HCT116 (cell line): ENCODE data around the gene RAP1A. TPM values are rescaled to one million over a fixed set of nuclear protein-coding genes. Genes with fewer than 3 reads are reported as not detected.

Experiments used
- ATAC-seq: fragments of 200-7000 bp; cut with Tn5 transposase; 2 replicates; pipeline ENCODE4 v1.9.1; 2020; ENCODE audit warnings: mild to moderate bottlenecking, moderate library complexity
- BruUV-seq: library from RNA; stranded (reverse); fragments of 400-500 nt; replicated peaks from 2 replicates; lab custom pipeline; 2021; lab: Mats Ljungman, UMichigan
- CTCF ChIA-PET: fragments of 300-600 bp; sonication (Branson Sonifier 250); formaldehyde crosslinking; loops from one replicate; lab custom pipeline; 2021; ENCODE audit warnings: antibody characterized with exemption; lab: Charles Lee
- POLR2A ChIA-PET: fragments of 300-600, 350-600 bp; sonication (Branson Sonifier 250); formaldehyde crosslinking; loops from one replicate; lab custom pipeline; 2021; ENCODE audit warnings: antibody characterized with exemption; lab: Charles Lee
- RAD21 ChIA-PET, 2 experiments: fragments of 300-600 bp; sonication (Branson Sonifier 250); formaldehyde crosslinking; loops; one replicate each; lab custom pipeline; 2023; ENCODE audit warnings: low total read pairs in 2 of 2; ENCODE audit not compliant: uncharacterized antibody in 2 of 2, unreplicated experiment in 2 of 2, low non-redundant PET in 1 of 2; lab: Charles Lee
- DNase-seq: peaks from one replicate; pipeline ENCODE4 v3.0.0-alpha.2; 2010; ENCODE audit warnings: low read depth, low spot score
- H2AFZ ChIP-seq: fragments of 200-600 bp; shearing (Covaris generic), sonication (generic); 2 replicates; pipeline ENCODE4 v1.6.1; 2017; ENCODE audit warnings: low read depth, mixed run types, mixed read lengths, antibody characterized with exemption, low read length; ENCODE audit not compliant: poor library complexity, severe bottlenecking
- H3K27ac ChIP-seq: 2 replicates; pipeline ENCODE4 v1.5.1; 2012; ENCODE audit warnings: low read depth, low read length
- H3K27me3 ChIP-seq: fragments of 200-600 bp; sonication (generic); 2 replicates; pipeline ENCODE4 v1.6.1; 2016; ENCODE audit warnings: mixed run types, low read length, mixed read lengths; ENCODE audit not compliant: insufficient read depth
- H3K36me3 ChIP-seq, 2 experiments: fragments of 200-500 bp in 1 of 2; fragments of 200-600 bp in 1 of 2; sonication (Bioruptor generic) in 1 of 2; sonication (generic) in 1 of 2; 2 replicates each; pipeline versions ENCODE4 v1.5.1 to v1.6.1; 2014 to 2016; ENCODE audit warnings: low read length in 2 of 2, inconsistent platforms in 1 of 2, mixed read lengths in 1 of 2, mixed run types in 1 of 2; ENCODE audit not compliant: insufficient read depth in 2 of 2, control insufficient read depth in 1 of 2
- H3K4me1 ChIP-seq, 2 experiments: fragments of 200-600 bp in 1 of 2; sonication (generic) in 1 of 2; 2 replicates each; pipeline versions ENCODE4 v1.5.1 to v1.6.1; 2012 to 2017; ENCODE audit warnings: low read length in 2 of 2, inconsistent platforms in 1 of 2, mild to moderate bottlenecking in 1 of 2, mixed read lengths in 1 of 2, mixed run types in 1 of 2, moderate library complexity in 1 of 2; ENCODE audit not compliant: insufficient read depth in 2 of 2, control insufficient read depth in 1 of 2
- H3K4me2 ChIP-seq: fragments of 200-600 bp; sonication (generic); 2 replicates; pipeline ENCODE4 v1.6.1; 2017; ENCODE audit warnings: mixed run types, low read length, mixed read lengths
- H3K4me3 ChIP-seq, 2 experiments: fragments of 200-600 bp in 1 of 2; sonication (generic) in 1 of 2; replicated peaks in 1 of 2; 2 replicates each; pipeline ENCODE4 v1.5.1; 2011 to 2016; ENCODE audit warnings: low read length in 2 of 2, control low read depth in 1 of 2, low read depth in 1 of 2, mild to moderate bottlenecking in 1 of 2, mixed read lengths in 1 of 2, mixed run types in 1 of 2
- H3K79me2 ChIP-seq: fragments of 200-600 bp; sonication (generic); 2 replicates; pipeline ENCODE4 v1.6.1; 2017; ENCODE audit warnings: mild to moderate bottlenecking, mixed run types, low read length, moderate library complexity, mixed read lengths; ENCODE audit not compliant: insufficient read depth
- H3K9ac ChIP-seq: fragments of 200-600 bp; sonication (generic); 2 replicates; pipeline ENCODE4 v1.6.1; 2016; ENCODE audit warnings: low read length, mixed read lengths
- H3K9me2 ChIP-seq: fragments of 200-600 bp; sonication (generic), shearing (Covaris generic); 2 replicates; pipeline ENCODE4 v1.6.1; 2017; ENCODE audit warnings: mixed run types, mild to moderate bottlenecking, moderate library complexity; ENCODE audit not compliant: insufficient read depth
- H3K9me3 ChIP-seq, 2 experiments: fragments of 200-500 bp in 1 of 2; fragments of 200-600 bp in 1 of 2; sonication (Bioruptor generic) in 1 of 2; sonication (generic) in 1 of 2; 2 replicates each; pipeline ENCODE4 v1.6.1; 2014 to 2017; ENCODE audit warnings: low read length in 2 of 2, mixed read lengths in 2 of 2, inconsistent platforms in 1 of 2, low read depth in 1 of 2, mild to moderate bottlenecking in 1 of 2, mixed run types in 1 of 2, moderate library complexity in 1 of 2; ENCODE audit not compliant: control insufficient read depth in 1 of 2, insufficient read depth in 1 of 2
- H4K20me1 ChIP-seq: fragments of 200-600 bp; sonication (generic), shearing (Covaris generic); 2 replicates; pipeline ENCODE4 v1.6.1; 2017; ENCODE audit warnings: mixed run types, mild to moderate bottlenecking, moderate library complexity; ENCODE audit not compliant: insufficient read depth
- CBX3 ChIP-seq: IDR thresholded peaks from 2 replicates; pipeline ENCODE4 v1.6.1; 2012; ENCODE audit warnings: low read depth
- EZH2 ChIP-seq: fragments of 200-600 bp; sonication (generic); IDR thresholded peaks from 2 replicates; pipeline ENCODE4 v1.6.1; 2017; ENCODE audit warnings: antibody characterized with exemption, mixed run types
- EZH2phosphoT487 ChIP-seq: fragments of 200-600 bp; IDR thresholded peaks from 2 replicates; pipeline ENCODE4 v1.6.1; 2018; ENCODE audit warnings: antibody characterized with exemption, borderline replicate concordance
- FOSL1 ChIP-seq: IDR thresholded peaks from 2 replicates; pipeline ENCODE4 v1.6.1; 2012; ENCODE audit warnings: low read depth
- POLR2AphosphoS5 ChIP-seq: IDR thresholded peaks from 2 replicates; pipeline ENCODE4 v1.6.1; 2011; ENCODE audit warnings: mild to moderate bottlenecking, low read depth, low read length, moderate library complexity
- RAD21 ChIP-seq: IDR thresholded peaks from 2 replicates; pipeline ENCODE4 v1.6.1; 2012; ENCODE audit warnings: low read depth, mild to moderate bottlenecking
- SIN3A ChIP-seq: IDR thresholded peaks from 2 replicates; pipeline ENCODE4 v1.6.1; 2012; ENCODE audit warnings: low read depth
- SRF ChIP-seq: IDR thresholded peaks from 2 replicates; pipeline ENCODE4 v1.6.1; 2012; ENCODE audit warnings: low read depth
- TCF7L2 ChIP-seq: IDR thresholded peaks from 2 replicates; pipeline ENCODE4 v1.7.0; 2011; ENCODE audit warnings: borderline replicate concordance, inconsistent platforms; ENCODE audit not compliant: insufficient read depth, insufficient read length; ENCODE audit errors: extremely low read depth
- YY1 ChIP-seq: IDR thresholded peaks from 2 replicates; pipeline ENCODE4 v1.6.1; 2011; ENCODE audit warnings: low read length, low read depth, moderate library complexity, mild to moderate bottlenecking; ENCODE audit not compliant: insufficient replicate concordance; ENCODE audit errors: extremely low read depth
- intact Hi-C: fragments of 100-400 bp; cut with micrococcal nuclease; formaldehyde crosslinking; loops from 2 replicates; pipeline ENCODE4 v1.10.0; 2022
- total RNA-seq: library from RNA; stranded (reverse); gene quantifications from one replicate; pipeline ENCODE4 v1.2.1, GENCODE V29; 2021; ENCODE audit not compliant: unreplicated experiment
- TF ChIP-seq, protein P1 (sequence below): IDR thresholded peaks from 2 replicates; pipeline ENCODE4 v1.6.1; 2012; ENCODE audit warnings: low read depth
- TF ChIP-seq, protein P2 (sequence below): IDR thresholded peaks from 2 replicates; pipeline ENCODE4 v1.6.1; 2012
- TF ChIP-seq, protein P3 (sequence below): IDR thresholded peaks from 2 replicates; pipeline ENCODE4 v1.6.1; 2011; ENCODE audit warnings: mild to moderate bottlenecking, low read length, moderate library complexity; ENCODE audit not compliant: insufficient replicate concordance; ENCODE audit errors: extremely low read depth
- TF ChIP-seq, protein P4 (sequence below), 3 experiments: fragments of 200-600 bp in 1 of 3; sonication (generic) in 1 of 3; IDR thresholded peaks in 2 of 3; conservative IDR thresholded peaks in 1 of 3; 2 replicates each; pipeline ENCODE4 v1.5.1; 2012 to 2017; ENCODE audit warnings: low read depth in 2 of 3, low read length in 2 of 3, antibody characterized with exemption in 1 of 3, borderline replicate concordance in 1 of 3, control low read depth in 1 of 3, mild to moderate bottlenecking in 1 of 3, mixed read lengths in 1 of 3, mixed run types in 1 of 3, moderate library complexity in 1 of 3; ENCODE audit not compliant: insufficient read depth in 1 of 3

RAP1A gene
- total RNA-seq, 1 experiment from 2014 or later: 46.2 TPM

DNA sequence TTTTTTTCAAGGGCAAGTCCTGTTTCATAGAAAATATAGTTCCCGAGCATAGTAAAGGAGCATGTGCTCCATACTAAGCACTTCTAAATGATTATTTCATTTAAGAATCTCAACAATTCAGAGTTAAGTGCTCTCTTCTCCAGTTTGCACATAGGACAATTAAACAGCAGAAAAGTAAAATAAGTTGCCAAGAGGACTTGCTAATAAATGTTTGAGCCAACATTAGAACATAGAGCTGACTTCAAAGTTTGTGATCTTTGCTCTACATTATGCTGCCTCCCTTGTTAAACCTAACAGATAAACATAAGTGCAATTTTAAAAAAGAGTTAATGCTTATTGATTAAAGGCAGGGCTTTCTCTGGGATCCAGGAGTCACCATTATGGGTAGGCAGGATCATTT, 23.8 kb upstream of the RAP1A start:
- no peak for ATAC-seq
- TF ChIP-seq CBX3 (no peak), SIN3A (no peak), EZH2 (no peak), RAD21 (no peak), FOSL1 (no peak), SRF (no peak), EZH2phosphoT487 (no peak), YY1 (no peak), POLR2AphosphoS5 (no peak), TCF7L2 (no peak)
- TF ChIP-seq, protein P1, sequence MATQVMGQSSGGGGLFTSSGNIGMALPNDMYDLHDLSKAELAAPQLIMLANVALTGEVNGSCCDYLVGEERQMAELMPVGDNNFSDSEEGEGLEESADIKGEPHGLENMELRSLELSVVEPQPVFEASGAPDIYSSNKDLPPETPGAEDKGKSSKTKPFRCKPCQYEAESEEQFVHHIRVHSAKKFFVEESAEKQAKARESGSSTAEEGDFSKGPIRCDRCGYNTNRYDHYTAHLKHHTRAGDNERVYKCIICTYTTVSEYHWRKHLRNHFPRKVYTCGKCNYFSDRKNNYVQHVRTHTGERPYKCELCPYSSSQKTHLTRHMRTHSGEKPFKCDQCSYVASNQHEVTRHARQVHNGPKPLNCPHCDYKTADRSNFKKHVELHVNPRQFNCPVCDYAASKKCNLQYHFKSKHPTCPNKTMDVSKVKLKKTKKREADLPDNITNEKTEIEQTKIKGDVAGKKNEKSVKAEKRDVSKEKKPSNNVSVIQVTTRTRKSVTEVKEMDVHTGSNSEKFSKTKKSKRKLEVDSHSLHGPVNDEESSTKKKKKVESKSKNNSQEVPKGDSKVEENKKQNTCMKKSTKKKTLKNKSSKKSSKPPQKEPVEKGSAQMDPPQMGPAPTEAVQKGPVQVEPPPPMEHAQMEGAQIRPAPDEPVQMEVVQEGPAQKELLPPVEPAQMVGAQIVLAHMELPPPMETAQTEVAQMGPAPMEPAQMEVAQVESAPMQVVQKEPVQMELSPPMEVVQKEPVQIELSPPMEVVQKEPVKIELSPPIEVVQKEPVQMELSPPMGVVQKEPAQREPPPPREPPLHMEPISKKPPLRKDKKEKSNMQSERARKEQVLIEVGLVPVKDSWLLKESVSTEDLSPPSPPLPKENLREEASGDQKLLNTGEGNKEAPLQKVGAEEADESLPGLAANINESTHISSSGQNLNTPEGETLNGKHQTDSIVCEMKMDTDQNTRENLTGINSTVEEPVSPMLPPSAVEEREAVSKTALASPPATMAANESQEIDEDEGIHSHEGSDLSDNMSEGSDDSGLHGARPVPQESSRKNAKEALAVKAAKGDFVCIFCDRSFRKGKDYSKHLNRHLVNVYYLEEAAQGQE: no peak
- TF ChIP-seq, protein P2, sequence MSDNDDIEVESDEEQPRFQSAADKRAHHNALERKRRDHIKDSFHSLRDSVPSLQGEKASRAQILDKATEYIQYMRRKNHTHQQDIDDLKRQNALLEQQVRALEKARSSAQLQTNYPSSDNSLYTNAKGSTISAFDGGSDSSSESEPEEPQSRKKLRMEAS: no peak
- TF ChIP-seq, protein P3, sequence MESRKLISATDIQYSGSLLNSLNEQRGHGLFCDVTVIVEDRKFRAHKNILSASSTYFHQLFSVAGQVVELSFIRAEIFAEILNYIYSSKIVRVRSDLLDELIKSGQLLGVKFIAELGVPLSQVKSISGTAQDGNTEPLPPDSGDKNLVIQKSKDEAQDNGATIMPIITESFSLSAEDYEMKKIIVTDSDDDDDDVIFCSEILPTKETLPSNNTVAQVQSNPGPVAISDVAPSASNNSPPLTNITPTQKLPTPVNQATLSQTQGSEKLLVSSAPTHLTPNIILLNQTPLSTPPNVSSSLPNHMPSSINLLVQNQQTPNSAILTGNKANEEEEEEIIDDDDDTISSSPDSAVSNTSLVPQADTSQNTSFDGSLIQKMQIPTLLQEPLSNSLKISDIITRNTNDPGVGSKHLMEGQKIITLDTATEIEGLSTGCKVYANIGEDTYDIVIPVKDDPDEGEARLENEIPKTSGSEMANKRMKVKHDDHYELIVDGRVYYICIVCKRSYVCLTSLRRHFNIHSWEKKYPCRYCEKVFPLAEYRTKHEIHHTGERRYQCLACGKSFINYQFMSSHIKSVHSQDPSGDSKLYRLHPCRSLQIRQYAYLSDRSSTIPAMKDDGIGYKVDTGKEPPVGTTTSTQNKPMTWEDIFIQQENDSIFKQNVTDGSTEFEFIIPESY: no peak
- TF ChIP-seq, protein P4, sequence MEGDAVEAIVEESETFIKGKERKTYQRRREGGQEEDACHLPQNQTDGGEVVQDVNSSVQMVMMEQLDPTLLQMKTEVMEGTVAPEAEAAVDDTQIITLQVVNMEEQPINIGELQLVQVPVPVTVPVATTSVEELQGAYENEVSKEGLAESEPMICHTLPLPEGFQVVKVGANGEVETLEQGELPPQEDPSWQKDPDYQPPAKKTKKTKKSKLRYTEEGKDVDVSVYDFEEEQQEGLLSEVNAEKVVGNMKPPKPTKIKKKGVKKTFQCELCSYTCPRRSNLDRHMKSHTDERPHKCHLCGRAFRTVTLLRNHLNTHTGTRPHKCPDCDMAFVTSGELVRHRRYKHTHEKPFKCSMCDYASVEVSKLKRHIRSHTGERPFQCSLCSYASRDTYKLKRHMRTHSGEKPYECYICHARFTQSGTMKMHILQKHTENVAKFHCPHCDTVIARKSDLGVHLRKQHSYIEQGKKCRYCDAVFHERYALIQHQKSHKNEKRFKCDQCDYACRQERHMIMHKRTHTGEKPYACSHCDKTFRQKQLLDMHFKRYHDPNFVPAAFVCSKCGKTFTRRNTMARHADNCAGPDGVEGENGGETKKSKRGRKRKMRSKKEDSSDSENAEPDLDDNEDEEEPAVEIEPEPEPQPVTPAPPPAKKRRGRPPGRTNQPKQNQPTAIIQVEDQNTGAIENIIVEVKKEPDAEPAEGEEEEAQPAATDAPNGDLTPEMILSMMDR (IDR thresholded peaks at IDR 0.05 in 2 of 3, conservative IDR thresholded peaks at IDR 0.05 in 1 of 3; ENCODE audit: borderline replicate concordance in 1 of 3, insufficient read depth in 1 of 3, low read depth in 2 of 3, low read length in 2 of 3): no peak
- TF ChIP-seq, all 23 proteins: peak for 0
- ChIA-PET RAD21 (no interaction called here), POLR2A (no interaction called here), CTCF (no interaction called here)
- H4K20me1 ChIP-seq: no peaks in the 10 kb centered on the region
- H3K9me2 ChIP-seq: no peaks in the 10 kb centered on the region
- H3K4me2 ChIP-seq: no peak overlapping the region
- H3K27ac ChIP-seq: no peak overlapping the region
- no peak overlapping the region for H3K9ac ChIP-seq
- no TSS peak for BruUV-seq
- no peak overlapping the region for H3K4me3 ChIP-seq
- H3K9me3 ChIP-seq: no peaks in the 10 kb centered on the region
- DNase-seq: no peak
- no peak overlapping the region for H2AFZ ChIP-seq
- no peaks in the 10 kb centered on the region for H3K27me3 ChIP-seq
- H3K4me1 ChIP-seq: peaks cover 20 to 24% of the 10 kb centered on the region in 2 experiments
- intact Hi-C loops: no loop called here
- H3K36me3 ChIP-seq: no peaks in the 10 kb centered on the region
- H3K79me2 ChIP-seq: no peaks in the 10 kb centered on the region
